HepG2 (cell line): Measurements from ENCODE around the gene VEGFB. TPM values are rescaled to one million over a fixed set of nuclear protein-coding genes. Genes with fewer than 3 reads are reported as not detected.

ENCODE experiments used
- ADNP ChIP-seq: sonication (generic); formaldehyde crosslinking; IDR thresholded peaks from 2 replicates; pipeline ENCODE4 v1.4.0; 2020; ENCODE audit warnings: missing genetic modification reagents
- NBN ChIP-seq: fragments of 450-650 bp; conservative IDR thresholded peaks from 2 replicates; pipeline ENCODE4 v1.6.1; 2017
- SYNCRIP ChIP-seq: fragments of 200-400 bp; formaldehyde crosslinking; IDR thresholded peaks from 2 replicates; pipeline ENCODE4 v1.6.1; 2018; ENCODE audit warnings: mild to moderate bottlenecking, low read depth, low read length; ENCODE audit not compliant: insufficient read depth
- TGIF2 ChIP-seq: IDR thresholded peaks from 2 replicates; pipeline ENCODE4 v1.6.1; 2016; ENCODE audit warnings: control low read depth, missing compliant biosample characterization
- TMF1 ChIP-seq: sonication (generic); formaldehyde crosslinking; IDR thresholded peaks from 2 replicates; pipeline ENCODE4 v1.8.1; 2022; ENCODE audit warnings: low read depth, missing genetic modification reagents
- ZNF3 ChIP-seq: IDR thresholded peaks from 2 replicates; pipeline ENCODE4 v1.7.0; 2017; ENCODE audit warnings: inconsistent platforms
- ZNF431 ChIP-seq: sonication (generic); formaldehyde crosslinking; IDR thresholded peaks from 2 replicates; pipeline ENCODE4 v1.9.0; 2022; ENCODE audit warnings: missing genetic modification reagents, low read depth, mild to moderate bottlenecking, borderline replicate concordance
- ZNF577 ChIP-seq: sonication (generic); formaldehyde crosslinking; IDR thresholded peaks from 2 replicates; pipeline ENCODE4 v1.4.0; 2020; ENCODE audit warnings: mild to moderate bottlenecking, low read depth, missing genetic modification reagents, borderline replicate concordance
- ZNF7 ChIP-seq: IDR thresholded peaks from 2 replicates; pipeline ENCODE4 v1.6.1; 2016; ENCODE audit warnings: missing biosample characterization, missing genetic modification reagents
- ZNF75D ChIP-seq: sonication (generic); formaldehyde crosslinking; IDR thresholded peaks from 2 replicates; pipeline ENCODE4 v1.8.1; 2023; ENCODE audit warnings: missing genetic modification reagents, mild to moderate bottlenecking, borderline replicate concordance
- ZSCAN20 ChIP-seq: sonication (generic); formaldehyde crosslinking; IDR thresholded peaks from 2 replicates; pipeline ENCODE4 v1.4.0; 2020; ENCODE audit warnings: missing genetic modification reagents, mild to moderate bottlenecking, borderline replicate concordance
- polyA plus RNA-seq, 8 experiments: library from polyadenylated mRNA; depleted of rRNA in 3 of 8; stranded (reverse) in 7 of 8; unstranded in 1 of 8; fragments of >200 nt; fragmentation: Illumina TruSeq in 4 of 8; extraction: Trizol in 4 of 8; gene quantifications; 2 replicates each; pipeline versions ENCODE4 v1.2.1 to v1.2.3, GENCODE V29; 2011 to 2016; ENCODE audit warnings: low read depth in 4 of 8, missing spikeins in 1 of 8, mixed read lengths in 1 of 8; ENCODE audit not compliant: insufficient read depth in 1 of 8
- total RNA-seq, 5 experiments: library from RNA; depleted of rRNA; stranded (reverse); fragments of >200 nt; fragmentation: Illumina TruSeq; extraction: Trizol; gene quantifications; 2 replicates each; pipeline ENCODE4 v1.2.3, GENCODE V29; 2016; ENCODE audit warnings: low read depth in 1 of 5
- TF ChIP-seq, protein P1 (sequence below): sonication (generic); formaldehyde crosslinking; IDR thresholded peaks from 2 replicates; pipeline ENCODE4 v1.8.0; 2022; ENCODE audit warnings: missing genetic modification reagents, mild to moderate bottlenecking, moderate library complexity, borderline replicate concordance
- TF ChIP-seq, protein P2 (sequence below): sonication (generic); formaldehyde crosslinking; IDR thresholded peaks from 2 replicates; pipeline ENCODE4 v1.8.1; 2023; ENCODE audit warnings: mild to moderate bottlenecking, missing genetic modification reagents, borderline replicate concordance
- TF ChIP-seq, protein P3 (sequence below): IDR thresholded peaks from 2 replicates; pipeline ENCODE4 v1.6.1; 2016; ENCODE audit warnings: low read depth, missing genetic modification reagents, missing compliant biosample characterization
- TF ChIP-seq, protein P4 (sequence below): sonication (generic); formaldehyde crosslinking; IDR thresholded peaks from 2 replicates; pipeline ENCODE4 v1.8.1; 2023; ENCODE audit warnings: mild to moderate bottlenecking, moderate library complexity, missing genetic modification reagents

VEGFB gene
- total and polyA plus RNA-seq, 2 of the 13 experiments (the other 11 are each of a cell fraction or from before 2014, with no cell fraction given) = 9.0 to 11.3 TPM

DNA sequence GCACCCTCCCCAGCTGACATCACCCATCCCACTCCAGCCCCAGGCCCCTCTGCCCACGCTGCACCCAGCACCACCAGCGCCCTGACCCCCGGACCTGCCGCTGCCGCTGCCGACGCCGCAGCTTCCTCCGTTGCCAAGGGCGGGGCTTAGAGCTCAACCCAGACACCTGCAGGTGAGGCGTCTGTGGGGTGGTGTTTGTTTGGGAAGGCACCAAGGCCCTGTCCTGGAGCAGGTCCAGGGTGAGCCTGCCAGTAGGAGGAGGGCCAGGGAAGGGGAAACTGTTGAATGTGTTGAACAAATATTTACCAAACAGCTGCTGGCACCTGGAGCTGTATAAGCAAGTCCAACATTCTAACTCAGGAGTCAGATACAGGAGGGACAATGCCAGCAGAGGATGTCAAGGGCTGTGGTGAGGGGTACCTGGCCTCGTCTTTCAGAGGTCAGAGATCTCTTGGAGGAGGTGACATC, 3.1 kb downstream of the VEGFB start (continued):
- TF ChIP-seq, protein P1, sequence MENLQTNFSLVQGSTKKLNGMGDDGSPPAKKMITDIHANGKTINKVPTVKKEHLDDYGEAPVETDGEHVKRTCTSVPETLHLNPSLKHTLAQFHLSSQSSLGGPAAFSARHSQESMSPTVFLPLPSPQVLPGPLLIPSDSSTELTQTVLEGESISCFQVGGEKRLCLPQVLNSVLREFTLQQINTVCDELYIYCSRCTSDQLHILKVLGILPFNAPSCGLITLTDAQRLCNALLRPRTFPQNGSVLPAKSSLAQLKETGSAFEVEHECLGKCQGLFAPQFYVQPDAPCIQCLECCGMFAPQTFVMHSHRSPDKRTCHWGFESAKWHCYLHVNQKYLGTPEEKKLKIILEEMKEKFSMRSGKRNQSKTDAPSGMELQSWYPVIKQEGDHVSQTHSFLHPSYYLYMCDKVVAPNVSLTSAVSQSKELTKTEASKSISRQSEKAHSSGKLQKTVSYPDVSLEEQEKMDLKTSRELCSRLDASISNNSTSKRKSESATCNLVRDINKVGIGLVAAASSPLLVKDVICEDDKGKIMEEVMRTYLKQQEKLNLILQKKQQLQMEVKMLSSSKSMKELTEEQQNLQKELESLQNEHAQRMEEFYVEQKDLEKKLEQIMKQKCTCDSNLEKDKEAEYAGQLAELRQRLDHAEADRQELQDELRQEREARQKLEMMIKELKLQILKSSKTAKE (CRISPR knock-in tag) = peak; percentile 96
- TF ChIP-seq ZNF75D (no peak), TGIF2 (CRISPR knock-in tag) (0 out of 2 replicates have a peak, but pooled peaks have one; percentile 34), NBN (no peak), ZNF7 (no peak), ADNP (CRISPR knock-in tag) (no peak), ZNF577 (CRISPR knock-in tag) (no peak), ZNF431 (CRISPR knock-in tag) (no peak; the same call in 1 of the 2 replicates), SYNCRIP (no peak), TMF1 (CRISPR knock-in tag) (no peak), ZSCAN20 (CRISPR knock-in tag) (no peak), ZNF3 (CRISPR knock-in tag) (no peak)
- TF ChIP-seq, protein P2, sequence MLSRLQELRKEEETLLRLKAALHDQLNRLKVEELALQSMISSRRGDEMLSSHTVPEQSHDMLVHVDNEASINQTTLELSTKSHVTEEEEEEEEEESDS (CRISPR knock-in tag) = no peak
- TF ChIP-seq, protein P3, sequence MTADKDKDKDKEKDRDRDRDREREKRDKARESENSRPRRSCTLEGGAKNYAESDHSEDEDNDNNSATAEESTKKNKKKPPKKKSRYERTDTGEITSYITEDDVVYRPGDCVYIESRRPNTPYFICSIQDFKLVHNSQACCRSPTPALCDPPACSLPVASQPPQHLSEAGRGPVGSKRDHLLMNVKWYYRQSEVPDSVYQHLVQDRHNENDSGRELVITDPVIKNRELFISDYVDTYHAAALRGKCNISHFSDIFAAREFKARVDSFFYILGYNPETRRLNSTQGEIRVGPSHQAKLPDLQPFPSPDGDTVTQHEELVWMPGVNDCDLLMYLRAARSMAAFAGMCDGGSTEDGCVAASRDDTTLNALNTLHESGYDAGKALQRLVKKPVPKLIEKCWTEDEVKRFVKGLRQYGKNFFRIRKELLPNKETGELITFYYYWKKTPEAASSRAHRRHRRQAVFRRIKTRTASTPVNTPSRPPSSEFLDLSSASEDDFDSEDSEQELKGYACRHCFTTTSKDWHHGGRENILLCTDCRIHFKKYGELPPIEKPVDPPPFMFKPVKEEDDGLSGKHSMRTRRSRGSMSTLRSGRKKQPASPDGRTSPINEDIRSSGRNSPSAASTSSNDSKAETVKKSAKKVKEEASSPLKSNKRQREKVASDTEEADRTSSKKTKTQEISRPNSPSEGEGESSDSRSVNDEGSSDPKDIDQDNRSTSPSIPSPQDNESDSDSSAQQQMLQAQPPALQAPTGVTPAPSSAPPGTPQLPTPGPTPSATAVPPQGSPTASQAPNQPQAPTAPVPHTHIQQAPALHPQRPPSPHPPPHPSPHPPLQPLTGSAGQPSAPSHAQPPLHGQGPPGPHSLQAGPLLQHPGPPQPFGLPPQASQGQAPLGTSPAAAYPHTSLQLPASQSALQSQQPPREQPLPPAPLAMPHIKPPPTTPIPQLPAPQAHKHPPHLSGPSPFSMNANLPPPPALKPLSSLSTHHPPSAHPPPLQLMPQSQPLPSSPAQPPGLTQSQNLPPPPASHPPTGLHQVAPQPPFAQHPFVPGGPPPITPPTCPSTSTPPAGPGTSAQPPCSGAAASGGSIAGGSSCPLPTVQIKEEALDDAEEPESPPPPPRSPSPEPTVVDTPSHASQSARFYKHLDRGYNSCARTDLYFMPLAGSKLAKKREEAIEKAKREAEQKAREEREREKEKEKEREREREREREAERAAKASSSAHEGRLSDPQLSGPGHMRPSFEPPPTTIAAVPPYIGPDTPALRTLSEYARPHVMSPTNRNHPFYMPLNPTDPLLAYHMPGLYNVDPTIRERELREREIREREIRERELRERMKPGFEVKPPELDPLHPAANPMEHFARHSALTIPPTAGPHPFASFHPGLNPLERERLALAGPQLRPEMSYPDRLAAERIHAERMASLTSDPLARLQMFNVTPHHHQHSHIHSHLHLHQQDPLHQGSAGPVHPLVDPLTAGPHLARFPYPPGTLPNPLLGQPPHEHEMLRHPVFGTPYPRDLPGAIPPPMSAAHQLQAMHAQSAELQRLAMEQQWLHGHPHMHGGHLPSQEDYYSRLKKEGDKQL (CRISPR knock-in tag) = peak; percentile 61; the same call in 1 of the 2 replicates
- TF ChIP-seq, protein P4, sequence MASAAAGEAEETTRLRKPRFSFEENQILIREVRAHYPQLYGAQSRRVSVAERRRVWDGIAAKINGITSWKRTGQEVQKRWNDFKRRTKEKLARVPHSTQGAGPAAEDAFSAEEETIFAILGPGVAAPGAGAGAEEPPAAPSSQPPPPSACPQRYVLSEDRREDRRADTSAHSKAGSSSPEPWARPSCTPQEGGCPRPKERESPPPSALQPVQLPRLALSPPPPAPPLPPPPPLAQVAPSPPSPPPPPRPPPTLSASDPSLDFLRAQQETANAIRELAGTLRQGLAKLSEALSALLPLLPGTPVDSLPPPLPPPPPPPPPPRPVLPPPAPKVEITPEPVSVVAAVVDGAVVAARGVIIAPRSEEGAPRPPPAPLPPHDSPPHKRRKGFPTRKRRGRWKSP (CRISPR knock-in tag) = no peak
